ENCODE results near the gene ZNF410. TPM values are rescaled to one million over a fixed set of nuclear protein-coding genes. Genes with fewer than 3 reads are reported as not detected.

Gene ZNF410
- total and polyA plus RNA-seq, 2 of the 13 experiments (the other 11 are each of a cell fraction or from before 2014, with no cell fraction given): 19.2 to 44.3 TPM

DNA sequence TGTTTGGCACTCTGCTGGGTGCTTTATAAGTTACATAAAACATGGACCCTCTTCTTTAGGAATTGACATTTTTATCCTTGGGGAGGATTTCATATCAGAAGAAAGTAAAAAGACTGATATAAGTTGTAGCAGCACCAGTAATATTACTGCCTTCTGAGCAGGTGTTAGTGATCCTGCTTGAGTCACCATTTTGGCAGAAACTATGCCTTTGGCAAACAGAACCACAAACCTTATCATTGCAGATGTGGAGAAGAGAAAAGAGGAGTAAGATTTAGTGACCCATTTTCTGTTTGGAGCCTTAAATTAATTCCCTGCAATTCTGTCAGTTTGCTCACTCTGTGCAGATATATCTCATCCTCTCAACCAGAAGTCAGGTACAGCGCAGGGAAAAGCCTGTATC, 23.0 kb downstream of the ZNF410 start:
- H3K79me2 ChIP-seq (ENCODE audit: insufficient read depth, low read length): no peaks in the 10 kb centered on the region
- no peak for TF ChIP-seq MTA3 (CRISPR knock-in tag; IDR thresholded peaks at IDR 0.05)
- no peak for TF ChIP-seq ZNF773 (CRISPR knock-in tag; IDR thresholded peaks at IDR 0.05; ENCODE audit: borderline replicate concordance)
- TF ChIP-seq ZNF235 (CRISPR knock-in tag; IDR thresholded peaks at IDR 0.05; ENCODE audit: borderline replicate concordance): no peak
- TF ChIP-seq ZNF713 (CRISPR knock-in tag; IDR thresholded peaks at IDR 0.05): no peak
- in situ Hi-C loops (cut with HindIII; ENCODE audit: extremely low pct_ligation_motif_present, low pct_unique_long_range_greater_than_20kb): no loop called here
- H3K9me3 ChIP-seq (ENCODE audit: low read length): no peaks in the 10 kb centered on the region
- H3K36me3 ChIP-seq (replicated peaks in 1 of 2; ENCODE audit: control insufficient read depth in 1 of 2, insufficient read depth in 2 of 2, low read length in 2 of 2): peaks cover 24 to 68% of the 10 kb centered on the region in 2 experiments
- H3K4me1 ChIP-seq (ENCODE audit: insufficient read depth, low read length): no peaks in the 10 kb centered on the region
- H3K9ac ChIP-seq (ENCODE audit: insufficient read depth, low read depth, low read length): no peak overlapping the region
- no peak overlapping the region for H3K27ac ChIP-seq (ENCODE audit: extremely low read length, insufficient read depth, low read length)
- ATAC-seq (no peak), DNase-seq (ENCODE audit: low spot score) (no peak), FAIRE-seq (no peak)
- H3K4me3 ChIP-seq (replicated peaks in 1 of 3; ENCODE audit: insufficient read depth in 1 of 3, low read depth in 2 of 3, low read length in 3 of 3): no peak overlapping the region
- H3K4me2 ChIP-seq (ENCODE audit: low read depth, low read length): no peak overlapping the region
- no peaks in the 10 kb centered on the region for H4K20me1 ChIP-seq (ENCODE audit: insufficient read depth, low read length)
- CTCF ChIA-PET (ENCODE audit: low intra/inter-chr PET ratio, low total read pairs): no interaction called here
- intact Hi-C loops (cut with micrococcal nuclease; ENCODE audit: unreplicated experiment): no loop called here
- POLR2A ChIA-PET: no interaction called here
- WGBS (ENCODE audit: low lambda C conversion rate): 100% methylated on average over 1 of the region's 1 CpG
- BruUV-seq (replicated peaks): TSS peak; percentile 19
- no peak overlapping the region for H2AFZ ChIP-seq (ENCODE audit: low read length)
- H3K27me3 ChIP-seq (ENCODE audit: control insufficient read depth in 1 of 2, insufficient read depth in 2 of 2, low read length in 2 of 2): no peaks in the 10 kb centered on the region

DNA sequence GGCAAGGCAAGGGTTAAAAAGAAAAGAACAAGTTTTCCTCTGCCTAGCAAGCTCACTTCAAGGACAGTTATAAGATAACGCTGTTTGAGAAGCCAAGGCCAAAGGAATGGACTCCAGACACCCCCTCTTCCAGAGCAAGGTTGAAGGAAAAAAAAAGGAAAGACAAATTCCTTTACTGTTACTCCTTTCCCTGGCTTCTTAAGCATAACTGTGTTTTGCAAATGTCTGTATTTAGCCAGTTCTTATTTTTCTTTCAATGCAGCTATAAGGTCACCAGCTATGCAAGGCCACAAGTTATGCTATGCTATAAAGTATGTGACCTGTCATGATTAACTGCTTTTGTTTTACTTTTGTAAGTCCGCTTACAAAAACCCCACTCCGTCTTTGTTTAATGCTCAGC, 26.6 kb downstream of the ZNF410 start:
- FAIRE-seq (no peak), DNase-seq (ENCODE audit: low spot score) (no peak), ATAC-seq (no peak)
- Histone ChIP-seq H3K4me2 (ENCODE audit: low read depth, low read length) (no peak overlapping the region), H3K9me3 (ENCODE audit: low read length) (no peaks in the 10 kb centered on the region), H3K27ac (ENCODE audit: extremely low read length, insufficient read depth, low read length) (no peak overlapping the region), H3K4me3 (replicated peaks in 1 of 3; ENCODE audit: insufficient read depth in 1 of 3, low read depth in 2 of 3, low read length in 3 of 3) (no peak overlapping the region), H3K4me1 (ENCODE audit: insufficient read depth, low read length) (no peaks in the 10 kb centered on the region), H3K27me3 (ENCODE audit: control insufficient read depth in 1 of 2, insufficient read depth in 2 of 2, low read length in 2 of 2) (no peaks in the 10 kb centered on the region), H3K9ac (ENCODE audit: insufficient read depth, low read depth, low read length) (no peak overlapping the region), H4K20me1 (ENCODE audit: insufficient read depth, low read length) (no peaks in the 10 kb centered on the region), H3K36me3 (replicated peaks in 1 of 2; ENCODE audit: control insufficient read depth in 1 of 2, insufficient read depth in 2 of 2, low read length in 2 of 2) (peaks cover 16 to 62% of the 10 kb centered on the region in 2 experiments), H2AFZ (ENCODE audit: low read length) (no peak overlapping the region), H3K79me2 (ENCODE audit: insufficient read depth, low read length) (no peaks in the 10 kb centered on the region)
- 91% methylated on average over 3 of the region's 3 CpGs for WGBS (ENCODE audit: low lambda C conversion rate)
- ChIA-PET CTCF (ENCODE audit: low intra/inter-chr PET ratio, low total read pairs) (no interaction called here), POLR2A (interaction anchor here (1.0 kb wide), 1 partner anchor 13 kb away, joined by 4 read pairs; no protein-coding TSS in a partner anchor)
- in situ Hi-C loops (cut with HindIII; ENCODE audit: extremely low pct_ligation_motif_present, low pct_unique_long_range_greater_than_20kb): no loop called here
- intact Hi-C loops (cut with micrococcal nuclease; ENCODE audit: unreplicated experiment): no loop called here
- BruUV-seq (replicated peaks): no TSS peak
- TF ChIP-seq POLR2G (IDR thresholded peaks at IDR 0.05; ENCODE audit: low read depth, low read length): no peak
- TF ChIP-seq, protein P1, sequence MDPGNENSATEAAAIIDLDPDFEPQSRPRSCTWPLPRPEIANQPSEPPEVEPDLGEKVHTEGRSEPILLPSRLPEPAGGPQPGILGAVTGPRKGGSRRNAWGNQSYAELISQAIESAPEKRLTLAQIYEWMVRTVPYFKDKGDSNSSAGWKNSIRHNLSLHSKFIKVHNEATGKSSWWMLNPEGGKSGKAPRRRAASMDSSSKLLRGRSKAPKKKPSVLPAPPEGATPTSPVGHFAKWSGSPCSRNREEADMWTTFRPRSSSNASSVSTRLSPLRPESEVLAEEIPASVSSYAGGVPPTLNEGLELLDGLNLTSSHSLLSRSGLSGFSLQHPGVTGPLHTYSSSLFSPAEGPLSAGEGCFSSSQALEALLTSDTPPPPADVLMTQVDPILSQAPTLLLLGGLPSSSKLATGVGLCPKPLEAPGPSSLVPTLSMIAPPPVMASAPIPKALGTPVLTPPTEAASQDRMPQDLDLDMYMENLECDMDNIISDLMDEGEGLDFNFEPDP (CRISPR knock-in tag; conservative IDR thresholded peaks at IDR 0.05): no peak
- no peak for TF ChIP-seq SMAD3 (CRISPR knock-in tag; IDR thresholded peaks at IDR 0.05)
- TF ChIP-seq ZSCAN30 (CRISPR knock-in tag; IDR thresholded peaks at IDR 0.05): no peak
- TF ChIP-seq DNMT3B (CRISPR knock-in tag; conservative IDR thresholded peaks at IDR 0.05): no peak
- TF ChIP-seq, protein P2, sequence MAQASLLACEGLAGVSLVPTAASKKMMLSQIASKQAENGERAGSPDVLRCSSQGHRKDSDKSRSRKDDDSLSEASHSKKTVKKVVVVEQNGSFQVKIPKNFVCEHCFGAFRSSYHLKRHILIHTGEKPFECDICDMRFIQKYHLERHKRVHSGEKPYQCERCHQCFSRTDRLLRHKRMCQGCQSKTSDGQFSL (CRISPR knock-in tag; IDR thresholded peaks at IDR 0.05): no peak
- peak; percentile 54; the same call in 1 of the 2 replicates for TF ChIP-seq ZNF652 (CRISPR knock-in tag; IDR thresholded peaks at IDR 0.05; ENCODE audit: borderline replicate concordance, low read depth)
- TF ChIP-seq HNRNPUL1 (IDR thresholded peaks at IDR 0.05; ENCODE audit: low read depth, low read length): no peak

All from HepG2 (cell line).